Neural progenitor cell (in vitro differentiated cells): ENCODE measurements around the gene FAM168B.

Experiments used
- EZH2 ChIP-seq: fragments of 200-600 bp; sonication (generic); IDR thresholded peaks from 2 replicates; pipeline ENCODE4 v1.6.1; 2017; ENCODE audit warnings: antibody characterized with exemption, mild to moderate bottlenecking, moderate library complexity
- EZH2phosphoT487 ChIP-seq: fragments of 200-600 bp; sonication (generic); IDR thresholded peaks from 2 replicates; pipeline ENCODE4 v1.6.1; 2017; ENCODE audit warnings: antibody characterized with exemption
- TF ChIP-seq, protein P1 (sequence below): fragments of 200-600 bp; sonication (generic); IDR thresholded peaks from 2 replicates; pipeline ENCODE4 v1.5.1; 2017; ENCODE audit warnings: antibody characterized with exemption, mild to moderate bottlenecking

DNA sequence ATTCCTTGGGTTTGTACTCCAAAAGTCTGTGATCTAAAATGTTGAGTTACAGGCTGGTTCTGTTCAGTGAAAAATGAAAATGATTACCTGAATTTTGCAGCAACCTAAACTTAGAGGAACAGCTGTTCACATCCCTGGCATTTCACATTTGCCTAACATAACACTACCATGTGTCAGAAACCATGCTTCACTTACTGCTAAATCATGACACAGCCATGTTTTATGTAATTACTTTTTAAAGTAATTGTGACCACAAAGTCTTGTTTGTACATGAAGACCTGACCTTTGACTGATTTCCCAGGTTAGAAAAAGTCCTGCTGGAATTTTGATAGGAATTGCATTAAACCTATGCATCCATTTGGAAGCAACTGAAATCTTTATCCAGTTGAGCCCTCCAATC, 79.1 kb downstream of the FAM168B start:
- TF ChIP-seq, protein P1, sequence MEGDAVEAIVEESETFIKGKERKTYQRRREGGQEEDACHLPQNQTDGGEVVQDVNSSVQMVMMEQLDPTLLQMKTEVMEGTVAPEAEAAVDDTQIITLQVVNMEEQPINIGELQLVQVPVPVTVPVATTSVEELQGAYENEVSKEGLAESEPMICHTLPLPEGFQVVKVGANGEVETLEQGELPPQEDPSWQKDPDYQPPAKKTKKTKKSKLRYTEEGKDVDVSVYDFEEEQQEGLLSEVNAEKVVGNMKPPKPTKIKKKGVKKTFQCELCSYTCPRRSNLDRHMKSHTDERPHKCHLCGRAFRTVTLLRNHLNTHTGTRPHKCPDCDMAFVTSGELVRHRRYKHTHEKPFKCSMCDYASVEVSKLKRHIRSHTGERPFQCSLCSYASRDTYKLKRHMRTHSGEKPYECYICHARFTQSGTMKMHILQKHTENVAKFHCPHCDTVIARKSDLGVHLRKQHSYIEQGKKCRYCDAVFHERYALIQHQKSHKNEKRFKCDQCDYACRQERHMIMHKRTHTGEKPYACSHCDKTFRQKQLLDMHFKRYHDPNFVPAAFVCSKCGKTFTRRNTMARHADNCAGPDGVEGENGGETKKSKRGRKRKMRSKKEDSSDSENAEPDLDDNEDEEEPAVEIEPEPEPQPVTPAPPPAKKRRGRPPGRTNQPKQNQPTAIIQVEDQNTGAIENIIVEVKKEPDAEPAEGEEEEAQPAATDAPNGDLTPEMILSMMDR: no peak
- no peak for TF ChIP-seq EZH2phosphoT487
- TF ChIP-seq EZH2: no peak
